K562 (cell line): Measurements from ENCODE around the gene PEDS1. TPM values are rescaled to one million over a fixed set of nuclear protein-coding genes. Genes with fewer than 3 reads are reported as not detected.

Source experiments
- ARID4B ChIP-seq: sonication (generic); formaldehyde crosslinking; IDR thresholded peaks from 2 replicates; pipeline ENCODE4 v1.8.0; 2022; ENCODE audit warnings: mild to moderate bottlenecking, missing genetic modification reagents
- CTCFL ChIP-seq: IDR thresholded peaks from 2 replicates; pipeline ENCODE4 v1.6.1; 2011; ENCODE audit warnings: borderline replicate concordance, low read depth, mild to moderate bottlenecking, moderate library complexity, low read length; ENCODE audit not compliant: insufficient read depth, poor library complexity, severe bottlenecking
- CXXC5 ChIP-seq: fragments of 250-450 bp; sonication (Bioruptor Pico); IDR thresholded peaks from 2 replicates; pipeline ENCODE4 v1.8.0; 2022; ENCODE audit warnings: inconsistent platforms, mild to moderate bottlenecking, moderate library complexity
- DPF2 ChIP-seq: fragments of 450-650 bp; IDR thresholded peaks from 2 replicates; pipeline ENCODE4 v1.6.1; 2016
- ETV6 ChIP-seq, 3 experiments: fragments of 150-350 bp in 1 of 3; sonication (generic) in 1 of 3; formaldehyde crosslinking in 1 of 3; IDR thresholded peaks; 2 replicates each; pipeline versions ENCODE4 v1.6.1 to v1.8.0; 2014 to 2022; ENCODE audit warnings: borderline replicate concordance in 2 of 3, low read depth in 2 of 3, antibody characterized with exemption in 1 of 3, low read length in 1 of 3, mild to moderate bottlenecking in 1 of 3, missing genetic modification reagents in 1 of 3
- HCFC1 ChIP-seq: IDR thresholded peaks from 2 replicates; pipeline ENCODE4 v1.6.1; 2012; ENCODE audit warnings: low read depth, low read length, improper control_type of control experiment
- ILK ChIP-seq: fragments of 450-650 bp; IDR thresholded peaks from 2 replicates; pipeline ENCODE4 v1.6.1; 2016; ENCODE audit warnings: missing genetic modification characterization, low read depth, mild to moderate bottlenecking, missing compliant biosample characterization, moderate library complexity, borderline replicate concordance
- KLF6 ChIP-seq: fragments of 250-450 bp; sonication (Bioruptor Pico); IDR thresholded peaks from 2 replicates; pipeline ENCODE4 v1.4.0; 2020; ENCODE audit warnings: mild to moderate bottlenecking, moderate library complexity, borderline replicate concordance
- MBD2 ChIP-seq: sonication (generic); IDR thresholded peaks from 2 replicates; pipeline ENCODE4 v1.6.1; 2016; ENCODE audit warnings: low read depth, borderline replicate concordance
- NCOR1 ChIP-seq: fragments of 450-650 bp; IDR thresholded peaks from 2 replicates; pipeline ENCODE4 v1.6.1; 2016; ENCODE audit warnings: mild to moderate bottlenecking, moderate library complexity
- PML ChIP-seq: IDR thresholded peaks from 2 replicates; pipeline ENCODE4 v1.6.1; 2012; ENCODE audit warnings: low read length, inconsistent platforms
- POLR2A ChIP-seq: fragments of 450-650 bp; conservative IDR thresholded peaks from 2 replicates; pipeline ENCODE4 v1.6.1; 2016
- POLR2H ChIP-seq: IDR thresholded peaks from 2 replicates; pipeline ENCODE4 v1.6.1; 2016; ENCODE audit warnings: missing genetic modification characterization, low read depth, mild to moderate bottlenecking, control low read depth, missing compliant biosample characterization, moderate library complexity
- SMARCA4 ChIP-seq: fragments of 450-650 bp; IDR thresholded peaks from 2 replicates; pipeline ENCODE4 v1.6.1; 2016
- SMARCE1 ChIP-seq: fragments of 450-650 bp; IDR thresholded peaks from 2 replicates; pipeline ENCODE4 v1.7.1; 2016; ENCODE audit warnings: mild to moderate bottlenecking
- YY1 ChIP-seq, 3 experiments: IDR thresholded peaks; 2 replicates each; pipeline ENCODE4 v1.6.1; 2011; ENCODE audit warnings: low read length in 2 of 3, mild to moderate bottlenecking in 2 of 3, moderate library complexity in 2 of 3, borderline replicate concordance in 1 of 3, control low read depth in 1 of 3, low read depth in 1 of 3; ENCODE audit not compliant: insufficient read depth in 3 of 3, insufficient replicate concordance in 2 of 3, control insufficient read depth in 1 of 3, insufficient read length in 1 of 3; ENCODE audit errors: extremely low read depth in 1 of 3
- ZBTB2 ChIP-seq: fragments of 450-650 bp; IDR thresholded peaks from 2 replicates; pipeline ENCODE4 v1.6.1; 2016; ENCODE audit warnings: antibody characterized with exemption
- ZFX ChIP-seq: sonication (generic); formaldehyde crosslinking; IDR thresholded peaks from 2 replicates; pipeline ENCODE4 v1.8.0; 2022; ENCODE audit warnings: mild to moderate bottlenecking, missing genetic modification reagents, moderate library complexity
- polyA plus RNA-seq, 8 experiments: library from polyadenylated mRNA; depleted of rRNA in 4 of 8; stranded (reverse) in 5 of 8; unstranded in 3 of 8; fragments of >200 nt; fragmentation: Nextera tagmentation in 2 of 8; fragmentation: Illumina TruSeq in 1 of 8; extraction: Ambion mirVana in 2 of 8; extraction: Trizol in 1 of 8; gene quantifications; 2 replicates each; pipeline versions ENCODE4 v1.2.1 to v1.2.3, GENCODE V29; 2011 to 2014; ENCODE audit warnings: inconsistent platforms in 1 of 8, missing spikeins in 1 of 8
- total RNA-seq, 7 experiments: library from RNA; depleted of rRNA in 6 of 7; stranded (reverse); fragments of >200 nt in 6 of 7; fragmentation: Illumina TruSeq in 2 of 7; extraction: Trizol in 2 of 7; gene quantifications; 2 replicates each; pipeline versions ENCODE4 v1.2.1 to v1.2.3, GENCODE V29; 2011 to 2021; ENCODE audit warnings: low replicate concordance in 1 of 7

PEDS1 gene
- total and polyA plus RNA-seq, 9 of the 15 experiments (the other 6 are each of a cell fraction or from before 2014, with no cell fraction given), result 2.9 to 38.5 (median 24.2) TPM

- TF ChIP-seq ARID4B (peak; percentile 24; the same call in 1 of the 2 replicates), SMARCE1 (peak; percentile 61), POLR2H (tag) (peak; percentile 71), ZFX (CRISPR knock-in tag) (peak; percentile 84), NCOR1 (no peak), ETV6 (IDR thresholded peaks at IDR 0.05; ENCODE audit: borderline replicate concordance in 1 of 2, low read depth in 2 of 2, low read length in 1 of 2) (no peak), ETV6 (CRISPR knock-in tag; IDR thresholded peaks at IDR 0.05; ENCODE audit: borderline replicate concordance) (0 out of 2 replicates have a peak, but pooled peaks have one; percentile 45), PML (0 out of 2 replicates have a peak, but pooled peaks have one; percentile 15), ZBTB2 (peak; percentile 92), POLR2A (peak; percentile 81), YY1 (IDR thresholded peaks at IDR 0.05; ENCODE audit: borderline replicate concordance in 1 of 3, control insufficient read depth in 1 of 3, extremely low read depth in 1 of 3, insufficient read depth in 3 of 3, insufficient read length in 1 of 3, insufficient replicate concordance in 2 of 3, low read depth in 1 of 3, low read length in 2 of 3) (peak; percentile 63 to 95 (median 93)), MBD2 (peak; percentile 9; the same call in 1 of the 2 replicates), HCFC1 (peak; percentile 8; the same call in 1 of the 2 replicates), DPF2 (peak; percentile 25; the same call in 1 of the 2 replicates), CXXC5 (peak; percentile 93), SMARCA4 (0 out of 2 replicates have a peak, but pooled peaks have one; percentile 14), KLF6 (peak; percentile 48; the same call in 1 of the 2 replicates), CTCFL (peak; percentile 87), ILK (tag) (no peak)
These were observed 40.8 kb downstream of the PEDS1 start, which contains the start of gene UBE2V1 (continued) for GRCh38 chr20:50112512-50113419.
